Measurements from ENCODE around the gene CTRL.

- no peak for TF ChIP-seq POLR2A (IDR thresholded peaks at IDR 0.05; ENCODE audit: low read depth, low read length)
- TF ChIP-seq, protein P1, sequence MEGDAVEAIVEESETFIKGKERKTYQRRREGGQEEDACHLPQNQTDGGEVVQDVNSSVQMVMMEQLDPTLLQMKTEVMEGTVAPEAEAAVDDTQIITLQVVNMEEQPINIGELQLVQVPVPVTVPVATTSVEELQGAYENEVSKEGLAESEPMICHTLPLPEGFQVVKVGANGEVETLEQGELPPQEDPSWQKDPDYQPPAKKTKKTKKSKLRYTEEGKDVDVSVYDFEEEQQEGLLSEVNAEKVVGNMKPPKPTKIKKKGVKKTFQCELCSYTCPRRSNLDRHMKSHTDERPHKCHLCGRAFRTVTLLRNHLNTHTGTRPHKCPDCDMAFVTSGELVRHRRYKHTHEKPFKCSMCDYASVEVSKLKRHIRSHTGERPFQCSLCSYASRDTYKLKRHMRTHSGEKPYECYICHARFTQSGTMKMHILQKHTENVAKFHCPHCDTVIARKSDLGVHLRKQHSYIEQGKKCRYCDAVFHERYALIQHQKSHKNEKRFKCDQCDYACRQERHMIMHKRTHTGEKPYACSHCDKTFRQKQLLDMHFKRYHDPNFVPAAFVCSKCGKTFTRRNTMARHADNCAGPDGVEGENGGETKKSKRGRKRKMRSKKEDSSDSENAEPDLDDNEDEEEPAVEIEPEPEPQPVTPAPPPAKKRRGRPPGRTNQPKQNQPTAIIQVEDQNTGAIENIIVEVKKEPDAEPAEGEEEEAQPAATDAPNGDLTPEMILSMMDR (IDR thresholded peaks at IDR 0.05; ENCODE audit: extremely low read depth in 1 of 2, insufficient read depth in 1 of 2, low read depth in 1 of 2, low read length in 2 of 2) = no peak
- TF ChIP-seq EZH2 (IDR thresholded peaks at IDR 0.05; ENCODE audit: borderline replicate concordance, low read depth, low read length, severe bottlenecking) = no peak
These were observed 22.1 kb upstream of the CTRL start for GRCh38 chr16:67953641-67954375.

Measured in endothelial cell of umbilical vein (primary cell).